ENCODE data around the gene CACNA1I.

CACNA1I gene

DNA sequence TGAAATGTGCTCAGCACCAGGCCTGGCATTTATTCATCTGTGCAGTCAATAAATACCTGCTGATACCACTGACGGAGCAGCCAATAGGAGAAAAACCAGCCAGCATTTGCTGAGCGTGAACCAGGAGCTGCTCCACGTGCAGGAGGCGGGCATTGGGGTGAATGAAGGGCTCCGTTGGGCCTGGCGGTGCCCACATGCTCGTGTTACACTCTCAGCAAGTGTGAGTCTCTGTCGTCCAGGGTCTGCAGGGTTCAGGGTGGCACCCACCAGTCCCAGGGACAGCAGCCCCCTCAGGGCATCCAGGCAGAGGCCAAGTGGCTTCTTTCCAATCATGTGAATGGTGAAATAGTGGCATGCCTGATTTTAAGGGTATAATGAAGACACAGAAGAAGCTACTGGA lies 33.8 kb upstream of the CACNA1I start:
- DNase-seq: no peak

DNA sequence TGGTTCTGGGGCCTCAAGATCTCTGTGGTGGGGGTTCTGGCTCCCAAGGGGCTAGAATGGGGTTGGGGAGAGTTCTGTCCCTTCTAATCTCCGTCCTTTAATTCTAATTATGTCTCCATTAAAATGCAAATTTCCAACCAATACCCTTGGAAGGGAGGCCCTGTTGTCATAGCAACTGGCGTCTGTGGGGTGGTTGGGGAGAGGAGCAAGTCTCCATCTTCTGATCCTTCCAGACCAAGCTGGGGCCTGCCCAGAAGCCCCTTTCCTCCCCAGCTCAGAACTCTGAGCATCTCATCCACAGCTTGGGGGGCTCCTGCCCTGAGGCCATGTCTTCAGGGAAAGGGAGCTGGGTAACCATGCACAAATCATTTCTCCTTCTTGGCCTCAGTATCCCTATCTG lies 32.6 kb upstream of the CACNA1I start:
- DNase-seq: no peak

DNA sequence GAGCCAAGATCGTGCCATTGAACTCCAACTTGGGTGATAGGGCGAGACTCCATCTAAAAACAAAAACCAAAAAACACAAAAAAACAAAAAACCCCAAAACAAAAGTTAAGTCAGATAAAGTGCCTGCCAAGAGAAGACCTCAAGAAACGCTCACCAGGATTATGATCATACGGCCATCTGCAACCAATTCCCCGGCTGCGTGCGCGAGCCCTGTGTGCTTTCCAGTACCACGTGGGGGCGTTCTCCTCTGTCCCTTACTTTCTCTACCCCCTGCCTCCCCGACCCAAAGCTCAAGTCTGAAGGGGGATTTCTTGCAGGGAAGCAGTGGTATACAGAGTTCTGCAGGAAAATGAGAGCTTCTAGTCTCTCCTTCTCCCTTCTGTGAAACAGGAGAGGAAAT lies 27.5 kb upstream of the CACNA1I start:
- peak in 1 of 2 experiments; percentile 34 for DNase-seq

DNA sequence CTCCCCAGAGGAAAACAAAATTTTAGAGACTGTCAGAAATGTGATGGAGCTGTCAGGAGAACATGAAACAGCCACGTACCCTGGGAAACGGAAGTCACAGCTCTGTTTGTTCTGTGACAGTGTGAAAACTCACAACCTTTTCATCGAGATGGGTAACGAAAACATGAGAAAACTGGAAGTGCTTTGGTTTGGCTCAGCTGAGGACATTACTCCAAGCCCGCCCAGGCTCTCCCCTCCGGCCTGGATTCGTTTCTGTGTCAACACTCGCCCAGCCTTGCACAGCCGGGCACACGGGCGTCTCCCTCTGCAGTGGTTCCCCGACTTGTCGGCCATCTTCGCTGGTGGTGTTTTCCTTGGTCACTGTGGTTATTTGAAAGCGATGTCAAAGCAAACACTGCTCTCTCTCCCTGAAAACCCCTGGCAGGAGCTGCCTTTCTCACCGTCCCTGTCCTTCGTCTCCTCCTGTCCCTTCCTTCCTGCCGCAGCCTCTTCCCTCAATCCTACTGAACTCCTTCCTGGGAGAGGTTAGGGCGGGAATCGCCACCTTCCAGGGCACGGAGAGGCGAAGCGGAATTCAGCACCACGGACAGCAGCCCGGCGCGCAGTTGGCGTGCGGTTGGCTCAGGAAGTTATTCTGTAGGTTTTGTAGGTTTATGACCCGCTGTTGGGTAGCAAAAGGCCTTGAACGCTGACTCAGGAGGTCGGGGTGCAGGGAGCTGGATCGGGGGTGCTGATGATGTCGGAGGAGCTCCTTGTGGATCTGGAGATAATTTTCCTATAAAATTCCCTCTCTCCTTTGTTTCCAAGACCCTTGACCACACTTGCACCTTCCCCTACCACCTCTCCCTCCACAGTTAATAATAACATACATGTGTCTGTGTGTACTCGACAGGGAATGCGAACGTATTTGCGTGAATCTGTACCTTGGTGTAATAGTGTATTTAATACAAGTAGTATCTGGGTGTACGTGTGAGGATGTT lies 24.9 kb upstream of the CACNA1I start:
- no peak for DNase-seq

DNA sequence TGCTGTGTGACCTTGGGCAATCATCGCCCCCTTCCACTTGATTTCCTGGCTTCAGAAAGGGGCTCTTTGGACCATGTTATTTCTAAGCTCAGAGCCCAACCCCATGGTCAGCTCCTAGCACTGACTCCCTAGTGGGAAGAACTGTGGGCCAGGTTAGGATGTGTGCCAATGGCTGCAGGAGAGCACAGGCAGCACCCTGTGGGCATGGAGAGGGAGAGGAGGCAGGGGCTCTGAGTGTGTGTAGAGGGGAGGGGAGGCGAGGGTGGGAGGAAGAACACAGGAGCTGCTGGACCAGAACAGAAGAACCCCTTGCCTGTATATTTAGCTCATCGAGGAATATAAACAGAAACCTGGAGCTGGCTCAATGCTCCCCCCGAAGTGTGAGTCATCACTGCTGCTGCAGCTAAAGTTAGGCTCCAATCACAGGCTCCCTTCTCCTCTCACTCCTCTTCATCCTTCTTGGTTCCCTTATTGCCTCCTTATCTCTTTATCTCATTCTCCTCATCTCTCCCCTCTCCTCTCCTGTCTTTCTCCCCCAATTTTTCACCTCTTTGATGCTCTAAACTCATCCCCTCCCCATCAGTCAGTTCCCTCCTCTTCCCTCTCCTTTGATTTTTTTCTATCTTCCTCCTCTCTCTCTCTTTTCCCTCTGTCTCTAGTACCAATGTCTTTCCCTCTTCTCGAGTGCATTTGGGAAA lies 23.5 kb upstream of the CACNA1I start:
- no peak for DNase-seq

DNA sequence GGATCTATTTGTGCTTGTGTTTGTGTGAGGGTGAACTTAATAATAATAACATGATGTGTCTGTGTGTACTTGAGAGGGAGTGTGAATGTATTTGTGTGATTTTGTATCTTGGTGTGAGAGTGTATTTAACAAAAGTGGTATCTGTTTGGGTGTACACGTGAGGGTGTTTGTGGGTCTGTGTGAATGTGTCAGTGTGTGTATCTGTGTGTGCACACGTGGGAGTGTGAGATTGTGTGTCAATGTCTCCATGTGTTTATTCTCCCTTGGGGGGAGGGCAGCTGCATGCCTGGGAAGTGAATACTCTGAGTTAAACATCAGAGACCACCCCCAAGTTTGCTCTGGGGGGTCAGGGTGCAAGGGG lies 23.0 kb upstream of the CACNA1I start:
- DNase-seq: no peak

DNA sequence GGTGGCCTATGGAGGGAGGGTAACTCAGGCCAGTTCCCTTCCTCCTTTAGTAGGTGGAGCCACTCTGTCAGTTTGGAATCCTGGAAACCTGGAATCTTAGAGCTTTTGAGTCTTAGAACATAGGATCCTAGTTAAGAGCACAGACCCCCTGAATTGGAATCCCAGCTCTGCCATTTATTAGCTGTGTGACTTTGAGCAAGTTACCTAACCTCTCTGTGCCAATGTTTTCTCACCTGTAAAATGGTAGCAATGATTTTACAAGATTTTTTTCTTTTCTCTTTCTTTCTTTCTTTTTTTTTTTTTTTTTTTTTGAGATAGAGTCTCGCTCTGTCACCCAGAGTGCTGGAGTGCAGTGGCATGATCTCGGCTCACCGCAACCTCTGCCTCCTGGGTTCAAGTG lies 17.1 kb upstream of the CACNA1I start:
- no peak for DNase-seq

DNA sequence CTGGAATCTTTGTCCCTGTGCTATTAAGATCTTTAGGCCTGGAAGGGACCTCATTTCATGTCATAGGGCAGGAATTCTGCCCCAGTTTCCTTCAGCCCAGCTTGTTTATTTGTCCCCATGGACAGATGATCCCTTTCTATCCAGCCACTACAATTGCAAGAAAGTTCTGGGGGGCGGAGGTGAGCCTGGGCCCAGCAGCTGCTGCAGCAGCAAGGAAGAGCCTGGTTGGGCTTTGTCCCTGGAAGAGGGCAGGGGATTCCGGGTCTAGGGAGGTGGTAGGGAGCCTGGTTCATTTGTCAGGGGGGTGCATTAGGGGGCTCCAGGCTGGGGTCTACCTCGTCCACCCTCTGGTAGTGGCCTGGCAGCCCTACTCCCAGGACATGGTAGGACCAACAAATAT lies 16.4 kb upstream of the CACNA1I start:
- no peak for DNase-seq

DNA sequence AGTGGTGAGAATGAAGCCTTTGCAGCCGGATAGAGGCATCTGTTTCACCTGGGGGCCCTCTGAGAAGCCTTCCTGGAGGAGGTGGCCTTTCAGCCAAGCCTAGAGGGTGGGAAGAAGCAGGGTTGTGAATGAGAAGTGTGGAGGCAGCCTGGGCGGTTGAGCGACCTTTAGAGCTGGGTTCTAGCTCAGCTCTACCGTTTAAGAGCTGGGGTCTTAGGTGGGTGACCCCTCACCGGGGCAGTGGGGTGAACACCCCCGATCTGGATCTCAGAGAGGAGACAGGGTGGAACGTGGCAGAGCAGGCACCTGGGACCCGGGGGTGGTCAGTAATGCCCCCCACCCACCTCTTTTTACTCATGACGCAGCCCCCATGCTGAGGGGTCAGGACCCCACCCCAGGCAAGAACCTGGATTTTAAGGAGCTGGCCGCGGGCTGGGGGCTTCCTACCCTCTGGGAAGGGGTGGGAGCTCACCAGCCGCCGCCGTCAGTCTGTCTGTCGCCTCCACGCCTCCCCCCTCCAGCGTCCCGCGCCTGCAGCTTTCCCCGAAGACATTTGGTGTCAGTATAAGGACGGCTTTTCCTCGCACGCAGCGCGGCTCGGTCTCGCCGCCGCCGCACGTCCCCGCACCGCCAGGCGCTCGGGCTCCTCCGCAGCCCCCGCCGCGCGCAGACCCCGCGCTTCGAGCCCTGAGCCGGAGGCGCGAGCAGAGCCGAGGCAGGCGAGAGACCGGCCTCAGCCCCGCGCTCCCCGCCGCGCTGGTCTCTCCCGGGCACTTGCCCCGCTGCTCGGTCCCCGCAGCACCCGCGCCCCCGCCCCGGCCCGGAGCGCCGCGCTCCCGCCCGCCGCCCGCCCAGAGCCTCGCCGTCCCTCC lies 13.3 kb upstream of the CACNA1I start:
- DNase-seq: no peak

DNA sequence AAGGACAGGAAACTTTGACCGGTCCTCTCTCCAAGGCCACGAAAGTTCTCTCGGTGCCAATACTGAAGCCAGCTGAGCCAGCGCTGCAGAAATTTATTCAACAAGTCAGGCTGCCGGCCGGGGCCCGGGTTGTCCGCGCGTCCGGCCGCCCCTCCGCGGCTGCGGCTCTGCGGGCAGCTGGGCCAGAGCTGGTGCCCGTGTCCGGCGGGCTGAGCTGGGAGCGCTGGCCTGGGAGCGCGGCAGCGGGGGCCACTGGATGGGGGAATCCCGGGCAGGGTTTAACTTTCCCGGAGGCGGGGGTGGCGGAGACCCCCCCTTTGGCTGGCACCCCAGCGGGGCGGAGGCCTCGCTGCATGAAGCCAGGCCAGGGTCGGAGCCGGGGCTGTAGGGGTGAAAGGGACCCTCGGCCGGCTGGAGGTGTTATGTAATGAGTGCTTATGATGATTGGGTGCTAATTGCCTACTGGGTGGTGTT lies 12.3 kb upstream of the CACNA1I start:
- no peak for DNase-seq

DNA sequence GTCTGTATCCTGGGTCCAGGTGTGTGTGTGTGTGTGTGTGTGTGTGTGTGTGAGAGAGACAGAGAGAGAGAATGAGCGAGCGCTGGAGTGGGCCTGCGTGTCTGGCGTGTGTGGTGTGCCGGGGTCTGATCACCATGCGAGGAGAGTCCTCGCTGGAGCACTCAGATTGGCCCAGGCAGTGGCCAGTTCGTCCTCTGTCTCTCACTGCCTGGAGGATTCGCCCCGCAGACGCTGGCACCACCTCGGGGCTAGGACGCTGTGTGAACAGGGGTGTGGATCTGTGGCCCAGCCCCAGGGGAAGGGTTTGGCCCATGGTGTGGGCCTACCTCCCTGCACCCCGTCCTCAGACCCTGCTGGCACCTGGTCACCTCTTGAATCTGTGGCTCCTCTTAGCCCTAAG lies 11.6 kb upstream of the CACNA1I start:
- DNase-seq: no peak

DNA sequence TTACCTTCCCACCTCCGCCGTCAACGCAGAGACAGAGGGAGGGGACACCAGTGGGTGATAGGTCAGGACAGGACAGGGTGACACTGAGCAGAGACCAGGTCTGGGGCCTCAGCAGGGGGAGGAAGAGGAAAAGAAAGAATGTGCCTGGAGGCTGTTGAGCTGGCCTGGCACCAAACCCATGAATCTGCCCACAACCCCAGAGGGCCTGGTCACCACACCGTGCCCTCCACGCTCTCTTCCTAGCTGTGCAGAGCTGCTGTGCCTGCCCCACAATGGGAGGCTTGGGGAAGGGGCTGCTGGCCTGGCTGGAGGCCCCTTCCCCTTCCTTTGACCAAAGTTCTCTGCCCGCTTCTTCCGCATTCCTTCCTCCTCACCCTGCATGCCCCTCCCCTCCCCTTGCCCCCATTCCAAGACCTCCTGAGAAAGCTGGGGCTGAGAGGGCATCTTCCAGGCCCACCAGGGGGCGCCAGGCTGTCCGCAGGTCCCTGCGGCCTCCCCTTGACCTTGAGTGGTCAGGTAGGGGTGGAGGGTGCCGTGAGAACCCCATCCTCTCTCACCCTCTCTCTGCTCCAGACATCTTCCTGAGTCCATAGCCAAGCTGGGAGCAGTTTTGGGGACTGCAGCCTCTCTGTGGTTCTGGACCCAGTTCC lies 11.0 kb upstream of the CACNA1I start:
- DNase-seq: peak in 1 of 2 experiments; percentile 45

DNA sequence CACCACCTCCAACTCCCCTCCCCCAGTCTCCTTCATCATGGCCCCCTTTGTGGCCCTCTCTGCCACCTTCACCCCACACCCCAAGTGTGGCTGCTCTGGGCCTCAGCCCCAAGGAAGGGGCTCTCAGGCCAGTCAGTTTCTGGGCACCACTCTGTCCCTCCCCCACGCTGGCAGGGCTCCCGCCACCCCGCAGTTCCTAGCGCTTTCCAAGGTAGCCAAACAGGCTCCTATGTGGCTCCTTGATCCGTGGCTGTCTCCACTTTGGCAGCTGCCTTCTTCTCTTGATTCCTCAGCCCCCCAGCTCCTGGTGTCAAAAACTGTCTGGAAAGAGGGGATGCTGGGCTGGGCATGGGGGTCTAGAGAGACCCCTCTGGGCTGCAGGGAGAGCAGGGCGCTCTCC lies 10.4 kb upstream of the CACNA1I start:
- no peak for DNase-seq

DNA sequence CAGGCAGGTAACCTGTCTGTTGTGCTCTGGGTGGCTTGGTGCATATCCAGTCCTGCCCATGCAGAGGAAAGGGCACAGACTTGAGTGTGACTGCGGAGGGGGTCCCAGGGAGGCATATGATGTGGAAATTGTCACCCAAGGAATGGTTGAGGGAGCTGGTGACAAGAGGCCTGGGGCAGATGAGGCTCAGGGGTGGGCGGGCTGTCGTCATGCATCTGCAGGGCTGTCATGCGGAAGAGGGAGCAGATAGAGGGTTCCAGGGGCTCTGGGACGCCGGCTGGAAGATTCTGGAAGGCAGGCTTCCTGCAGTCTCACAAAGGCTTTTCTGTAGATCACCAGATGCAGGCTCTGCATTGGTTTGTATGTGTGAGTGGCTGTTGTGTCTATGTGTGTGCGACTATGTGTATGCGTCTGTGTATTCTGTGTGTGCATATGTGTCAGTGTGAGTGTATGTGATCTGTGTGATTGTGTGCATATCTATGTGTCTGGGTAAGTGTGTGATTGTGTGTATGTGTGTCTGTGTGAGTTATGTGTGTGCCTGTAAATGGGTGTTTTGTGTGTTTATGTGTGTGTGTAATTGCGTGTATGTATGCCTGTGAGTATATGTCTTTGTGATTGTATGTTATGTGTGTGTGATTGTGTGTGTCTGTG lies 7.6 kb upstream of the CACNA1I start:
- DNase-seq: no peak

DNA sequence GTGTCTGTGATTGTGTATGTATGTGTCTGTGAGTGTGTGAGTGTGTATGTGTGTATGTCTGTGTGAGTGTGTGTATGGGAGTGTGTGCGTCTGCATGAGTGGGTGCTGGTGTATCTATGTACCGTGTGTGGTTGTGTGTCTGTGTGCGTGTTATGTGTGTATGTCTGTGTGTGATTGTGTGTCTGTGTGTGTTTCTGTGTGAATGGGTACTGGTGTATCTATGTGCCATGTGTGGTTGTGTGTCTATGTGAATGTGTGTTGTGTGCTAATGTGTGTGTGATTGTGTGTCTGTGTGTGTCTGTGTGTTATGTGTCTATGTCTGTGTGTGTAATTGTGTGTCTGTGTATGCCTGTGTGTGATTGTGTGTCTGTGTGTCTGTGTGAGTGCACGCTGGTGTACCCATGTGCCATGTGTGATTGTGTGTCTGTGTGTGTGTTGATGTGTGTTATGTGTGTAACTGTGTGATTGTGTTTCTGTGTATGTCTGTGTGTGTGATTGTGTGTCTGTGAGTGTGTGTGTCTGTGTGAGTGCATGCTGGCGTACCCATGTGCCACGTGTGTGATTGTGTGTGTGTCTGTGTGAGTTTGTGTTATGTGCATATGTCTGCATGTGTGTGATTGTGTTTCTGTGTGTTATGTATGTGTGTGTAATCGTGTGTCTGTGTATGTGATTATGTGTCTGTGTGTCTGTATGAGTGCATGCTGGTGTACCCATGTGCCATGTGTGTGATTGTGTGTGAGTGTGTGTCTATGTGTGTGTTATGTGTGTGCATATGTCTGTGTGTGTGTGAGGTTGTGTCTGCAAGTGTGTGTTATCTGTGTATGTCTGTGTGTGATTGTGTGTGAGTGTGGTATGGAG lies 6.8 kb upstream of the CACNA1I start:
- no peak for DNase-seq

DNA sequence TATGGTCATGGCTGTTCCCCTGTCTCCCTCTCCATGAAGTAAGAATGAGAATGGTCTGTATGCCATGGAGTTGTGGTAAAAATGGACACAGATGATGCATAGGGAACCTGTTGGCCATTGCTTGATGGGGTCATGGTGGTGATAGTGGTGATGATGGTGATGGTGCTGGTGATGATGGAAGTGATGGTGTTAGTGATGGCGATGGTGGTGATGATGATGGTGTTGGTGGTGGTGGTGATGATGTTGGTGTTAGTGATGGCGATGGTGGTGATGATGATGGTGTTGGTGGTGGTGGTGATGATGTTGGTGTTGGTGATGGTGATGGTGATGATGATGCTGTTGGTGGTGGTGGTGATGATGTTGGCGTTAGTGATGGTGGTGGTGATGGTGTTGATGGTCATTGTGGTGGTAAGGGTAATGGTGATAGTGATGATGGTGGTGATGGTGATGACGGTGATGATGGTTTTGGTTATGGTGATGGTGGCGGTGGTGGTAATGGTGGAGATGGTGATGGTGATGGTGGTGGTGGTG lies 5.1 kb upstream of the CACNA1I start:
- DNase-seq: no peak

DNA sequence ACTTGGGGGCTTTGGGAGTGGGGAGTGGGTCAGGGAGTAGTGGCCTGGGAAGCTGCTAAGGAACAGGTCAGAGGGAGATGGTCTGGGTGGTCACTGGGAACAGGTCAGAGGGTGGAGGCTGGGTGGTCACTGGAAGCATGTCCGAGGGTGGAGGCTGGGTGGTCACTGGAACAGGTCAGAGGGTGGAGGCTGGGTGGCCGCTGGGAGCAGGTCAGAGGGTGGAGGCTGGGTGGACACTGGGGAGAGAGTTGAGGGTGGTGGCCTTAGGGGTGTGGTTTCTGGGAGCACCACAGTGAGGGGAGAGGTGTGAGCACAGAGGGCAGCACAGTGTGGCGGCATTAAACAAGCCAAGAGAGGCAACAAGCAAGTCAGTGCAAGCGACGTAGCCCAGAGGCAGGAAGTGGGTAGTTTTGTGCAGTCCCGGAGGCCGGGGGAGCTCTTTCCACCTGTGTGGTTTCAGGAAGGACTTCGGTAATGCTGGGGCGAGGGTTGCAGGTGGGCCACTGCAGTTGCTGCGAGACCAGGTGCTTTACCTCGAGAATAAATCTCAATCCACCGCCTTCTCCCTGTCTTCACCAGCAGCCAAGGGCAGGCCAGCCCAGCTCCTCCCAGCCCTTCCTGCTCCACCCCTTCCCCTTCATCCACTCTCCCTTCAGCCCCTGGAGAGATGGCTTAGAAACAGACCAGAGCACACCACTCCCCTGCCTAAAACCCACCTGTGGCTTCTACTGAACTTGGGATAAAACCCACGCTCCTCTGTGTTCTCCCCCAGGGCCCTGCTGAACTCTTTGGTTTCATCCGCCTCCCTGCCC lies 3.2 kb upstream of the CACNA1I start:
- no peak for DNase-seq

DNA sequence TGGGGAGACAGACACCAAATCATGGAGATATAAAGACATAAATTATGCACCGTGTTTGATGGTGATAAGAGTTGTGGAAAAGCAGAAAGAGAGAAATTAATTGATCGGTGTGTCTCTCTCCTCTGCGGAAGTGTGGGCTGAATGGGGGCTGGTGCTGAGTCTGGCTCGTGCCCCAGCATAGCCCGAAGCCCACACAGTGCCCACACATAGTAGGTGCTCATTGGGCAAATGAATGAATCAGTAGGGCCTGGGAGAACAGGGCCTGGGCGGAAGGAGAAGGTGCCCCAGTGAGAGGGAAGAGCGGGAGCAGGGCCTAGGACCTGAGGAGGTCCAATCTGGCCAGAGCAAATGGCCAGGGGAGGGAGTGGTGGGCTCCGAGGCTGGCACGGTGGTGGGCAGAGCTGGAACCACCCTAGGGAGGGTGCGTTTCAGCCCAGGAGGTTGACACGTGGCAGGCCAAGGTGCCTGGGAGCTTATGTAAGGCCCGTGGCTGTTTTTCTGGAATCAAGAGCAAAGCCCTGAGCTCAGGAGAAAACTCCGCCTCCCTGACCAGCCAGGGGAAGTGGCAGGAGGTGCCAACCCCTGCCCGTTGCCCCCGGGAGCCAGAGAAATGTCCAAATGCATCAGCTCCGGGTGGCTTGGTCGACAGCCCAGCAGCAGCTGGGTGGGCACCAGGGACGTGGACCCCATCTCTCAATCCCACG lies 2.1 kb upstream of the CACNA1I start:
- no peak for DNase-seq

DNA sequence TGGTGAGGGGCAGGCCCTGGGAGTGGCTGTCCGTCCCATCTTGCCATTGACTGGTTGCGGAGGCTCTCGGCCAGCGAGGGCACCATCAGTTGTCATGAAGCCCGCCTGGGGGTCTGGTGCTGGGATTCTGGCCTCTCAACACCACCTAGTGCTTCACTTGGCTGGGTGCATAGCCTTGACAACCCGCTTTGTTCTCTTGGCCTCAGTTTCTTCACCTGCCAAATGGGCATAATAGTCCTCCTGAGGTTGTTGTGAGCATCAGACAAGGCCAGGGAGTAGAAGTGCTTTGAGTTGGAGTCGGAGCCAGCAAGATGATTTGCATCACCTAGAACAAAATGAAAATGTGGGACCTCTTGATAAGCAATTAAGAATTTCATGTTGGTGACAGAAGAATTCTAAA lies 1.5 kb upstream of the CACNA1I start:
- no peak for DNase-seq

Data from NCI-H1930 (cell line).